ENCODE measurements around the gene E2F4. TPM values are rescaled to one million over a fixed set of nuclear protein-coding genes. Genes with fewer than 3 reads are reported as not detected.

Gene E2F4
- total RNA-seq, 2 donors from 2014 or later: 53.8 to 70.3 TPM

- H3K4me3 ChIP-seq: no peak overlapping the region
- peaks cover 24% of the 10 kb centered on the region for H3K36me3 ChIP-seq
- no peaks in the 10 kb centered on the region for H3K9me3 ChIP-seq
- no peak for DNase-seq (ENCODE audit: low spot score)
- H3K27me3 ChIP-seq: no peaks in the 10 kb centered on the region
- H3K27ac ChIP-seq: peak overlapping the region; percentile 3 to 10
- H3K4me1 ChIP-seq: peaks cover 0 to 29% of the 10 kb centered on the region in 2 donors
- no peak for TF ChIP-seq CTCF (IDR thresholded peaks at IDR 0.05)
These were observed 1.2 kb upstream of the E2F4 start for GRCh38 chr16:67190448-67191399.

GRCh38 chr16:67191411-67191994 is 452 bp upstream of the E2F4 start:
- no peak for DNase-seq (ENCODE audit: low spot score)
- H3K36me3 ChIP-seq: peaks cover 32% of the 10 kb centered on the region
- H3K9me3 ChIP-seq: no peaks in the 10 kb centered on the region
- no peaks in the 10 kb centered on the region for H3K27me3 ChIP-seq
- H3K4me3 ChIP-seq: peak overlapping the region; percentile 87 to 98
- peak overlapping the region in 1 of 2 donors; percentile 78 for H3K27ac ChIP-seq
- TF ChIP-seq CTCF (IDR thresholded peaks at IDR 0.05): no peak
- H3K4me1 ChIP-seq: peaks cover 0 to 27% of the 10 kb centered on the region in 2 donors

- no peak for TF ChIP-seq CTCF (IDR thresholded peaks at IDR 0.05)
- Histone ChIP-seq H3K27ac (peak overlapping the region; percentile 76 to 78), H3K9me3 (no peaks in the 10 kb centered on the region), H3K36me3 (peaks cover 45% of the 10 kb centered on the region), H3K4me1 (peaks cover 0 to 29% of the 10 kb centered on the region in 2 donors), H3K4me3 (peak overlapping the region; percentile 87 to 98), H3K27me3 (no peaks in the 10 kb centered on the region)
- no peak for DNase-seq (ENCODE audit: low spot score)
These were observed 916 bp downstream of the E2F4 start for GRCh38 chr16:67192781-67193361.

GRCh38 chr16:67193536-67193935 is 1.6 kb downstream of the E2F4 start:
- Histone ChIP-seq H3K9me3 (no peaks in the 10 kb centered on the region), H3K4me3 (no peak overlapping the region), H3K27ac (no peak overlapping the region), H3K36me3 (peaks cover 50% of the 10 kb centered on the region), H3K27me3 (no peaks in the 10 kb centered on the region), H3K4me1 (peaks cover 0 to 36% of the 10 kb centered on the region in 2 donors)
- TF ChIP-seq CTCF (IDR thresholded peaks at IDR 0.05): no peak
- no peak for DNase-seq (ENCODE audit: low spot score)

- TF ChIP-seq CTCF (IDR thresholded peaks at IDR 0.05): no peak
- no peak overlapping the region for H3K27ac ChIP-seq
- no peaks in the 10 kb centered on the region for H3K27me3 ChIP-seq
- peaks cover 50% of the 10 kb centered on the region for H3K36me3 ChIP-seq
- no peak for DNase-seq (ENCODE audit: low spot score)
- H3K4me3 ChIP-seq: no peak overlapping the region
- peaks cover 0 to 42% of the 10 kb centered on the region in 2 donors for H3K4me1 ChIP-seq
- H3K9me3 ChIP-seq: no peaks in the 10 kb centered on the region
These were observed 2.3 kb downstream of the E2F4 start for GRCh38 chr16:67194260-67194659.
